ENCODE data around the gene DSCAM.

The DSCAM gene

DNA sequence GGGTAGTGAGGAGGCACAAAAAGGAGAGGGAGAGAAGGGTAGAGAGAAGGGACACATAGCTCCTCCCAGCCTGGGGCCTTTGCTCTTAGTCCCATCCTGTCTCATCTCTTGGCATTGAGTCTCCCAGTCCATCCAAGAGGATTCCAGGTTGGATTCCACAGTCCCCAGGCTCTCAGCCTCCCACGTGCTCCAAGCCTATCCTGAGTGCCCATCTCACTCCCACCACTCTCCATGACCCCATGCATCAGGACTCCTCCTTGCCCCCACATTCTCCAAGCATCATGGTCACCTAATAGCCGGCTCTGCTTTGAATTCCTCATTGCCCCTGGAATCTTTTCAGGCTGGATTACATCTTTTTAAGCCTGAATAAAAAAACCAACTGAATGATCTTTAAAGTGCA is 87.9 kb downstream of the DSCAM start:
- Histone ChIP-seq H3F3A (ENCODE audit: insufficient read depth) (no peaks in the 10 kb centered on the region), H4K20me1 (ENCODE audit: low read depth, low read length) (no peaks in the 10 kb centered on the region)

DNA sequence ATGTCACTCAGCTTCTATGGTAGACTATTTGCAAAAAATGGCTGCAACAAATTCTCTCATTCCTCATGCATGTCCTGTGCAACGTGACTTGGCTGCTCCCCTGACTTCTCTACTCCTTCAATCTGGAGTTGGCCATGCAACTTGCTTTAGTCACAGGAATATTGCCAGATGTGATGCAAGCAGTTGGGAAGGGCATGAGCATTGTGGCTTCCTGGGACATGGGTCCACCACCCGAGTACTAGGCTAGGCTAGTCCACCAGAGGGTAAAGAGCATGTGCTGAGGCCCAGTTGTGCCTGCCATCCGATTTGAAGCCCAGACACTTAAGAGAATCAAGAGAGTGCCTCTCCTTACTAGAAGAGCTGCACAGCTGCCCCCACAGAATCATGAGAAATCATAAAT is 89.6 kb downstream of the DSCAM start:
- Histone ChIP-seq H3K79me2 (ENCODE audit: insufficient read depth, low read length) (no peaks in the 10 kb centered on the region), H3K4me2 (ENCODE audit: low read depth, low read length, poor library complexity, severe bottlenecking) (no peak overlapping the region), H3F3A (ENCODE audit: insufficient read depth) (no peaks in the 10 kb centered on the region), H3K4me3 (ENCODE audit: insufficient read depth, low read length, poor library complexity, severe bottlenecking) (no peak overlapping the region), H3K27ac (ENCODE audit: low read depth, low read length) (no peak overlapping the region), H3K27me3 (ENCODE audit: low read length) (no peaks in the 10 kb centered on the region), H3K36me3 (ENCODE audit: low read length) (no peaks in the 10 kb centered on the region), H2AFZ (ENCODE audit: low read depth, low read length, severe bottlenecking) (no peak overlapping the region), H4K20me1 (ENCODE audit: low read depth, low read length) (no peaks in the 10 kb centered on the region), H3K9me2 (replicated peaks; ENCODE audit: insufficient read depth, low read length) (no peaks in the 10 kb centered on the region), H3K9ac (ENCODE audit: low read length) (no peak overlapping the region), H3K9me3 (ENCODE audit: insufficient read depth, low read length) (no peaks in the 10 kb centered on the region)
- TF ChIP-seq, protein P1, sequence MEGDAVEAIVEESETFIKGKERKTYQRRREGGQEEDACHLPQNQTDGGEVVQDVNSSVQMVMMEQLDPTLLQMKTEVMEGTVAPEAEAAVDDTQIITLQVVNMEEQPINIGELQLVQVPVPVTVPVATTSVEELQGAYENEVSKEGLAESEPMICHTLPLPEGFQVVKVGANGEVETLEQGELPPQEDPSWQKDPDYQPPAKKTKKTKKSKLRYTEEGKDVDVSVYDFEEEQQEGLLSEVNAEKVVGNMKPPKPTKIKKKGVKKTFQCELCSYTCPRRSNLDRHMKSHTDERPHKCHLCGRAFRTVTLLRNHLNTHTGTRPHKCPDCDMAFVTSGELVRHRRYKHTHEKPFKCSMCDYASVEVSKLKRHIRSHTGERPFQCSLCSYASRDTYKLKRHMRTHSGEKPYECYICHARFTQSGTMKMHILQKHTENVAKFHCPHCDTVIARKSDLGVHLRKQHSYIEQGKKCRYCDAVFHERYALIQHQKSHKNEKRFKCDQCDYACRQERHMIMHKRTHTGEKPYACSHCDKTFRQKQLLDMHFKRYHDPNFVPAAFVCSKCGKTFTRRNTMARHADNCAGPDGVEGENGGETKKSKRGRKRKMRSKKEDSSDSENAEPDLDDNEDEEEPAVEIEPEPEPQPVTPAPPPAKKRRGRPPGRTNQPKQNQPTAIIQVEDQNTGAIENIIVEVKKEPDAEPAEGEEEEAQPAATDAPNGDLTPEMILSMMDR (IDR thresholded peaks at IDR 0.05; ENCODE audit: insufficient read depth, low read length, poor library complexity, severe bottlenecking), result no peak
- TF ChIP-seq EZH2phosphoT487 (conservative IDR thresholded peaks at IDR 0.05; ENCODE audit: low read length), result no peak

More for the DNA sequence above, 87.9 kb downstream of the DSCAM start:
- Histone ChIP-seq H2AFZ (ENCODE audit: low read depth, low read length, severe bottlenecking) (no peak overlapping the region), H3K27ac (ENCODE audit: low read depth, low read length) (no peak overlapping the region), H3K4me2 (ENCODE audit: low read depth, low read length, poor library complexity, severe bottlenecking) (no peak overlapping the region), H3K27me3 (ENCODE audit: low read length) (no peaks in the 10 kb centered on the region), H3K36me3 (ENCODE audit: low read length) (no peaks in the 10 kb centered on the region), H3K9me3 (ENCODE audit: insufficient read depth, low read length) (no peaks in the 10 kb centered on the region), H3K4me3 (ENCODE audit: insufficient read depth, low read length, poor library complexity, severe bottlenecking) (no peak overlapping the region), H3K79me2 (ENCODE audit: insufficient read depth, low read length) (no peaks in the 10 kb centered on the region), H3K9me2 (replicated peaks; ENCODE audit: insufficient read depth, low read length) (no peaks in the 10 kb centered on the region), H3K9ac (ENCODE audit: low read length) (no peak overlapping the region)
- TF ChIP-seq EZH2phosphoT487 (conservative IDR thresholded peaks at IDR 0.05; ENCODE audit: low read length), result no peak
- TF ChIP-seq, protein P1 (IDR thresholded peaks at IDR 0.05; ENCODE audit: insufficient read depth, low read length, poor library complexity, severe bottlenecking), result no peak

DNA sequence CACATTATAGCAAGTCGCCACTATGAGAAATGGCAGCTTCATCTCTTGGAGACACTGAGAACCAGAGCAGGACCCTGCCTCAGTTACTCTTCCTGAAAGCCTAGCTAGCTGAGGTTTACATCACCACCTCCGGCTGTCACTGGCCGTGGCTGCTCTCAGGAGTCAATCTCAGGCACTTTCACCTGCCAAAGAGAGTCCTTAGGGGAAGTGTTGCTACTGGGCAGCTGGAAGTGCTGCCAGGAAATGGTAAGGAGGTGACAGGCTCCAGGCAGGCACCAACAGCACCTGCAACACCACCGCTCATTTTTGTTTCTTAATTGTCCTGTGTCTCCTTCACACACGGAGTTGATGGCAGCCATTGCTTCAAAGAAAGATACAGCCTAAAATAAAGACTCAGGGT is 92.5 kb downstream of the DSCAM start:
- H3K36me3 ChIP-seq (ENCODE audit: low read length), result no peaks in the 10 kb centered on the region
- no peaks in the 10 kb centered on the region for H3F3A ChIP-seq (ENCODE audit: insufficient read depth)
- no peak for TF ChIP-seq EZH2phosphoT487 (conservative IDR thresholded peaks at IDR 0.05; ENCODE audit: low read length)
- TF ChIP-seq, protein P1 (IDR thresholded peaks at IDR 0.05; ENCODE audit: insufficient read depth, low read length, poor library complexity, severe bottlenecking), result no peak
- H3K27ac ChIP-seq (ENCODE audit: low read depth, low read length), result no peak overlapping the region
- no peak overlapping the region for H3K4me2 ChIP-seq (ENCODE audit: low read depth, low read length, poor library complexity, severe bottlenecking)
- H3K9me3 ChIP-seq (ENCODE audit: insufficient read depth, low read length), result no peaks in the 10 kb centered on the region
- no peaks in the 10 kb centered on the region for H4K20me1 ChIP-seq (ENCODE audit: low read depth, low read length)
- no peak overlapping the region for H3K9ac ChIP-seq (ENCODE audit: low read length)
- H3K27me3 ChIP-seq (ENCODE audit: low read length), result no peaks in the 10 kb centered on the region
- H2AFZ ChIP-seq (ENCODE audit: low read depth, low read length, severe bottlenecking), result no peak overlapping the region
- no peaks in the 10 kb centered on the region for H3K9me2 ChIP-seq (replicated peaks; ENCODE audit: insufficient read depth, low read length)
- H3K79me2 ChIP-seq (ENCODE audit: insufficient read depth, low read length), result no peaks in the 10 kb centered on the region
- no peak overlapping the region for H3K4me3 ChIP-seq (ENCODE audit: insufficient read depth, low read length, poor library complexity, severe bottlenecking)

Data from SU-DHL-6 (cell line).